ENCODE data around the gene KIF13A.

DNA sequence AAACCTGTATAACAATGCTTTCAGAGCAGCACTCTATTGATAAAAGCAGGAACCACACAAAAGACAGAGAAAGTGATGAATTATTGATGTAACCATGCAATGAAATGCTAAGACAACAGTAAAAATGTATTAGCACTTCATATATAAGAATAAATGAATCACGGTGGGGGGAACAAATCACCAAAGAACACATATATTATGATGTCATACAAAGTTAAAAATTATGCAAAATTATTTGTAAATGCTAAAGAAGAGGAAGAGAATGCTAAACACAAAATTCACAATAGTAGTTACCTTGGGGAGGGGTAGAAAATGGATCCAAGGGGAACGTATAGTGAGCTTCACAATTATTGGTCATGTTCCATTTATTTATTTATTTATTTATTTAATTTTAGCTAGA is 133.9 kb downstream of the KIF13A start:
- TF ChIP-seq CTCF (IDR thresholded peaks at IDR 0.05): no peak
- no peak for TF ChIP-seq POLR2A (IDR thresholded peaks at IDR 0.05)
